ENCODE data around the gene KLK2. TPM values are rescaled to one million over a fixed set of nuclear protein-coding genes. Genes with fewer than 3 reads are reported as not detected.

Gene KLK2
- total and polyA plus RNA-seq, 2 donors (not counting 1 experiment from before 2014, with no cell fraction given), result not detected

DNA sequence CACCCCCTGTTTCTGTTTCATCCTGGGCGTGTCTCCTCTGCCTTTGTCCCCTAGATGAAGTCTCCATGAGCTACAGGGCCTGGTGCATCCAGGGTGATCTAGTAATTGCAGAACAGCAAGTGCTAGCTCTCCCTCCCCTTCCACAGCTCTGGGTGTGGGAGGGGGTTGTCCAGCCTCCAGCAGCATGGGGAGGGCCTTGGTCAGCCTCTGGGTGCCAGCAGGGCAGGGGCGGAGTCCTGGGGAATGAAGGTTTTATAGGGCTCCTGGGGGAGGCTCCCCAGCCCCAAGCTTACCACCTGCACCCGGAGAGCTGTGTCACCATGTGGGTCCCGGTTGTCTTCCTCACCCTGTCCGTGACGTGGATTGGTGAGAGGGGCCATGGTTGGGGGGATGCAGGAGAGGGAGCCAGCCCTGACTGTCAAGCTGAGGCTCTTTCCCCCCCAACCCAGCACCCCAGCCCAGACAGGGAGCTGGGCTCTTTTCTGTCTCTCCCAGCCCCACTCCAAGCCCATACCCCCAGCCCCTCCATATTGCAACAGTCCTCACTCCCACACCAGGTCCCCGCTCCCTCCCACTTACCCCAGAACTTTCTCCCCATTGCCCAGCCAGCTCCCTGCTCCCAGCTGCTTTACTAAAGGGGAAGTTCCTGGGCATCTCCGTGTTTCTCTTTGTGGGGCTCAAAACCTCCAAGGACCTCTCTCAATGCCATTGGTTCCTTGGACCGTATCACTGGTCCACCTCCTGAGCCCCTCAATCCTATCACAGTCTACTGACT is 18.4 kb upstream of the KLK2 start, which contains the start of gene KLK3:
KLK3 (plus strand) TSS at position 280 of the 775 bp plus-strand sequence; CDS start at position 321, 41 bp downstream.
- H3K4me3 ChIP-seq (replicated peaks in 1 of 4; ENCODE audit: control extremely low read depth in 1 of 4, insufficient read depth in 1 of 4, low read depth in 3 of 4, low read length in 4 of 4), result no peak within 1 kb of the TSS
- no peak within 1 kb of the TSS for H3K9ac ChIP-seq (ENCODE audit: insufficient read depth, low read length)
- no peak within 1 kb of the TSS for H2AFZ ChIP-seq (ENCODE audit: low read length)
- H4K20me1 ChIP-seq (ENCODE audit: control insufficient read depth, extremely low read depth, insufficient read depth, low read length), result no peaks in the 10 kb centered on the region
- H3K4me1 ChIP-seq (ENCODE audit: control insufficient read depth, extremely low read depth, insufficient read depth, low read length), result no peaks in the 10 kb centered on the region
- H3K27me3 ChIP-seq (ENCODE audit: control insufficient read depth, insufficient read depth, low read length), result no peaks in the 10 kb centered on the region
- no peaks in the 10 kb centered on the region for H3K79me2 ChIP-seq (ENCODE audit: control insufficient read depth, insufficient read depth, low read length)
- H3K36me3 ChIP-seq (ENCODE audit: control insufficient read depth, insufficient read depth, low read length), result no peaks in the 10 kb centered on the region
- DNase-seq (ENCODE audit: low read depth in 2 of 2), result no peak
- H3K4me2 ChIP-seq (ENCODE audit: extremely low read depth, insufficient read depth, low read length), result no peak within 1 kb of the TSS
- H3K27ac ChIP-seq (ENCODE audit: insufficient read depth, low read length), result no peak within 1 kb of the TSS
- H3K9me3 ChIP-seq (ENCODE audit: control insufficient read depth, insufficient read depth, low read depth, low read length), result no peaks in the 10 kb centered on the region
- TF ChIP-seq EZH2 (IDR thresholded peaks at IDR 0.05; ENCODE audit: low read length, missing control alignments), result no peak
- TF ChIP-seq, protein P1, sequence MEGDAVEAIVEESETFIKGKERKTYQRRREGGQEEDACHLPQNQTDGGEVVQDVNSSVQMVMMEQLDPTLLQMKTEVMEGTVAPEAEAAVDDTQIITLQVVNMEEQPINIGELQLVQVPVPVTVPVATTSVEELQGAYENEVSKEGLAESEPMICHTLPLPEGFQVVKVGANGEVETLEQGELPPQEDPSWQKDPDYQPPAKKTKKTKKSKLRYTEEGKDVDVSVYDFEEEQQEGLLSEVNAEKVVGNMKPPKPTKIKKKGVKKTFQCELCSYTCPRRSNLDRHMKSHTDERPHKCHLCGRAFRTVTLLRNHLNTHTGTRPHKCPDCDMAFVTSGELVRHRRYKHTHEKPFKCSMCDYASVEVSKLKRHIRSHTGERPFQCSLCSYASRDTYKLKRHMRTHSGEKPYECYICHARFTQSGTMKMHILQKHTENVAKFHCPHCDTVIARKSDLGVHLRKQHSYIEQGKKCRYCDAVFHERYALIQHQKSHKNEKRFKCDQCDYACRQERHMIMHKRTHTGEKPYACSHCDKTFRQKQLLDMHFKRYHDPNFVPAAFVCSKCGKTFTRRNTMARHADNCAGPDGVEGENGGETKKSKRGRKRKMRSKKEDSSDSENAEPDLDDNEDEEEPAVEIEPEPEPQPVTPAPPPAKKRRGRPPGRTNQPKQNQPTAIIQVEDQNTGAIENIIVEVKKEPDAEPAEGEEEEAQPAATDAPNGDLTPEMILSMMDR (conservative IDR thresholded peaks at IDR 0.05 in 1 of 2, IDR thresholded peaks at IDR 0.05 in 1 of 2; ENCODE audit: low read depth in 1 of 2, low read length in 2 of 2), result no peak

DNA sequence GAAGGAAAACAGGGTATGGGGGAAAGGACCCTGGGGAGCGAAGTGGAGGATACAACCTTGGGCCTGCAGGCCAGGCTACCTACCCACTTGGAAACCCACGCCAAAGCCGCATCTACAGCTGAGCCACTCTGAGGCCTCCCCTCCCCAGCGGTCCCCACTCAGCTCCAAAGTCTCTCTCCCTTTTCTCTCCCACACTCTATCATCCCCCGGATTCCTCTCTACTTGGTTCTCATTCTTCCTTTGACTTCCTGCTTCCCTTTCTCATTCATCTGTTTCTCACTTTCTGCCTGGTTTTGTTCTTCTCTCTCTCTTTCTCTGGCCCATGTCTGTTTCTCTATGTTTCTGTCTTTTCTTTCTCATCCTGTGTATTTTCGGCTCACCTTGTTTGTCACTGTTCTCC is 15.9 kb upstream of the KLK2 start:
- Histone ChIP-seq H4K20me1 (ENCODE audit: control insufficient read depth, extremely low read depth, insufficient read depth, low read length) (no peaks in the 10 kb centered on the region), H3K4me2 (ENCODE audit: extremely low read depth, insufficient read depth, low read length) (no peak overlapping the region), H3K27me3 (ENCODE audit: control insufficient read depth, insufficient read depth, low read length) (no peaks in the 10 kb centered on the region), H3K4me3 (replicated peaks in 1 of 4; ENCODE audit: control extremely low read depth in 1 of 4, insufficient read depth in 1 of 4, low read depth in 3 of 4, low read length in 4 of 4) (no peak overlapping the region), H3K4me1 (ENCODE audit: control insufficient read depth, extremely low read depth, insufficient read depth, low read length) (no peaks in the 10 kb centered on the region), H2AFZ (ENCODE audit: low read length) (no peak overlapping the region), H3K79me2 (ENCODE audit: control insufficient read depth, insufficient read depth, low read length) (no peaks in the 10 kb centered on the region), H3K9me3 (ENCODE audit: control insufficient read depth, insufficient read depth, low read depth, low read length) (no peaks in the 10 kb centered on the region), H3K36me3 (ENCODE audit: control insufficient read depth, insufficient read depth, low read length) (no peaks in the 10 kb centered on the region), H3K27ac (ENCODE audit: insufficient read depth, low read length) (no peak overlapping the region), H3K9ac (ENCODE audit: insufficient read depth, low read length) (no peak overlapping the region)
- TF ChIP-seq EZH2 (IDR thresholded peaks at IDR 0.05; ENCODE audit: low read length, missing control alignments), result no peak
- TF ChIP-seq, protein P1 (conservative IDR thresholded peaks at IDR 0.05 in 1 of 2, IDR thresholded peaks at IDR 0.05 in 1 of 2; ENCODE audit: low read depth in 1 of 2, low read length in 2 of 2), result no peak
- no peak for DNase-seq (ENCODE audit: low read depth in 2 of 2)

DNA sequence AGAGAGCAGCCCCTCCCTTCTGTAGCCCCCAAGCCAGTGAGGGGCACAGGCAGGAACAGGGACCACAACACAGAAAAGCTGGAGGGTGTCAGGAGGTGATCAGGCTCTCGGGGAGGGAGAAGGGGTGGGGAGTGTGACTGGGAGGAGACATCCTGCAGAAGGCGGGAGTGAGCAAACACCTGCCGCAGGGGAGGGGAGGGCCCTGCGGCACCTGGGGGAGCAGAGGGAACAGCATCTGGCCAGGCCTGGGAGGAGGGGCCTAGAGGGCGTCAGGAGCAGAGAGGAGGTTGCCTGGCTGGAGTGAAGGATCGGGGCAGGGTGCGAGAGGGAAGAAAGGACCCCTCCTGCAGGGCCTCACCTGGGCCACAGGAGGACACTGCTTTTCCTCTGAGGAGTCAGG is 14.4 kb upstream of the KLK2 start:
- H2AFZ ChIP-seq (ENCODE audit: low read length), result no peak overlapping the region
- H3K4me1 ChIP-seq (ENCODE audit: control insufficient read depth, extremely low read depth, insufficient read depth, low read length), result no peaks in the 10 kb centered on the region
- H3K27ac ChIP-seq (ENCODE audit: insufficient read depth, low read length), result no peak overlapping the region
- no peak overlapping the region for H3K9ac ChIP-seq (ENCODE audit: insufficient read depth, low read length)
- TF ChIP-seq, protein P1 (conservative IDR thresholded peaks at IDR 0.05 in 1 of 2, IDR thresholded peaks at IDR 0.05 in 1 of 2; ENCODE audit: low read depth in 1 of 2, low read length in 2 of 2), result no peak
- TF ChIP-seq EZH2 (IDR thresholded peaks at IDR 0.05; ENCODE audit: low read length, missing control alignments), result no peak
- no peaks in the 10 kb centered on the region for H4K20me1 ChIP-seq (ENCODE audit: control insufficient read depth, extremely low read depth, insufficient read depth, low read length)
- no peaks in the 10 kb centered on the region for H3K36me3 ChIP-seq (ENCODE audit: control insufficient read depth, insufficient read depth, low read length)
- H3K4me3 ChIP-seq (replicated peaks in 1 of 4; ENCODE audit: control extremely low read depth in 1 of 4, insufficient read depth in 1 of 4, low read depth in 3 of 4, low read length in 4 of 4), result no peak overlapping the region
- no peak for DNase-seq (ENCODE audit: low read depth in 2 of 2)
- H3K79me2 ChIP-seq (ENCODE audit: control insufficient read depth, insufficient read depth, low read length), result no peaks in the 10 kb centered on the region
- no peaks in the 10 kb centered on the region for H3K9me3 ChIP-seq (ENCODE audit: control insufficient read depth, insufficient read depth, low read depth, low read length)
- H3K27me3 ChIP-seq (ENCODE audit: control insufficient read depth, insufficient read depth, low read length), result no peaks in the 10 kb centered on the region
- no peak overlapping the region for H3K4me2 ChIP-seq (ENCODE audit: extremely low read depth, insufficient read depth, low read length)
